ENCODE results near the gene FARS2. TPM values are rescaled to one million over a fixed set of nuclear protein-coding genes. Genes with fewer than 3 reads are reported as not detected.

FARS2 gene
- polyA plus RNA-seq, 1 of the 3 experiments (the other 2 are of a cell fraction), result 12.5 TPM

- peaks cover 13 to 23% of the 10 kb centered on the region in 2 experiments for H3K36me3 ChIP-seq (replicated peaks in 1 of 2; ENCODE audit: control insufficient read depth in 1 of 2, insufficient read depth in 2 of 2, low read length in 1 of 2)
- no peak overlapping the region for H3K4me3 ChIP-seq (ENCODE audit: low read depth in 2 of 2, low read length in 1 of 2)
- WGBS (ENCODE audit: low lambda C conversion rate), result 100% methylated on average over 2 of the region's 2 CpGs
- DNase-seq, result no peak
- H3K9me2 ChIP-seq, result no peaks in the 10 kb centered on the region
- no peaks in the 10 kb centered on the region for H3K9me3 ChIP-seq
- peaks cover 7% of the 10 kb centered on the region for H3F3A ChIP-seq (replicated peaks; ENCODE audit: insufficient read depth)
- no peaks in the 10 kb centered on the region for H4K20me1 ChIP-seq (ENCODE audit: insufficient read depth)
- no peak overlapping the region for H3K9ac ChIP-seq
- POLR2A ChIA-PET, result no interaction called here
- H2AFZ ChIP-seq (ENCODE audit: low read depth), result no peak overlapping the region
- H3K27ac ChIP-seq (ENCODE audit: low read depth in 2 of 2, low read length in 1 of 2), result no peak overlapping the region
- H3K79me2 ChIP-seq (ENCODE audit: insufficient read depth), result no peaks in the 10 kb centered on the region
- H3K4me2 ChIP-seq, result no peak overlapping the region
- H3K4me1 ChIP-seq (ENCODE audit: control insufficient read depth in 1 of 2, insufficient read depth in 2 of 2, low read depth in 1 of 2, low read length in 1 of 2), result peaks cover 9 to 10% of the 10 kb centered on the region in 2 experiments; a peak in 3 of 4 replicates
- H3K27me3 ChIP-seq (ENCODE audit: insufficient read depth), result no peaks in the 10 kb centered on the region
- TF ChIP-seq USF1 (IDR thresholded peaks at IDR 0.05; ENCODE audit: borderline replicate concordance, low read depth), result no peak
- CTCF ChIA-PET, result interaction anchor here (0.8 to 0.9 kb wide), 2 partner anchors 9 to 163 kb away, joined by 3 to 5 read pairs; no protein-coding TSS in a partner anchor
Measured at GRCh38 chr6:5217356-5217755, 44.0 kb upstream of the FARS2 start.

GRCh38 chr6:5219011-5219691, 42.2 kb upstream of the FARS2 start:
- H3K4me1 ChIP-seq (ENCODE audit: control insufficient read depth in 1 of 2, insufficient read depth in 2 of 2, low read depth in 1 of 2, low read length in 1 of 2), result peaks cover 6 to 9% of the 10 kb centered on the region in 2 experiments; a peak in 3 of 4 replicates
- POLR2A ChIA-PET, result no interaction called here
- no peaks in the 10 kb centered on the region for H3K9me3 ChIP-seq
- CTCF ChIA-PET, result interaction anchor here (0.9 to 2.4 kb wide), 2 partner anchors 12 to 75 kb away, joined by 3 to 9 read pairs; no protein-coding TSS in a partner anchor
- no peak overlapping the region for H3K9ac ChIP-seq
- H3K27me3 ChIP-seq (ENCODE audit: insufficient read depth), result no peaks in the 10 kb centered on the region
- H3K36me3 ChIP-seq (replicated peaks in 1 of 2; ENCODE audit: control insufficient read depth in 1 of 2, insufficient read depth in 2 of 2, low read length in 1 of 2), result peaks cover 9 to 10% of the 10 kb centered on the region in 2 experiments
- H3K4me3 ChIP-seq (ENCODE audit: low read depth in 2 of 2, low read length in 1 of 2), result no peak overlapping the region
- 96% methylated on average over 5 of the region's 5 CpGs for WGBS (ENCODE audit: low lambda C conversion rate)
- H3F3A ChIP-seq (replicated peaks; ENCODE audit: insufficient read depth), result peaks cover 7% of the 10 kb centered on the region
- H2AFZ ChIP-seq (ENCODE audit: low read depth), result no peak overlapping the region
- TF ChIP-seq MEF2A (IDR thresholded peaks at IDR 0.05; ENCODE audit: borderline replicate concordance, low read depth) (no peak), TEAD4 (IDR thresholded peaks at IDR 0.05; ENCODE audit: borderline replicate concordance, insufficient read depth) (no peak), REST (IDR thresholded peaks at IDR 0.05; ENCODE audit: low read depth, low read length) (no peak), EZH2phosphoT487 (IDR thresholded peaks at IDR 0.05; ENCODE audit: borderline replicate concordance, low read depth) (no peak), ZBTB33 (IDR thresholded peaks at IDR 0.05; ENCODE audit: borderline replicate concordance, low read depth) (no peak), POLR2AphosphoS5 (IDR thresholded peaks at IDR 0.05; ENCODE audit: low read depth, low read length) (no peak), EP300 (IDR thresholded peaks at IDR 0.05; ENCODE audit: borderline replicate concordance in 1 of 2, low read depth in 1 of 2, low read length in 1 of 2) (no peak), GATA2 (CRISPR knock-in tag; IDR thresholded peaks at IDR 0.05) (no peak), FOSL2 (IDR thresholded peaks at IDR 0.05; ENCODE audit: borderline replicate concordance, low read depth) (no peak), MXI1 (IDR thresholded peaks at IDR 0.05; ENCODE audit: low read depth, low read length) (no peak), CHD2 (IDR thresholded peaks at IDR 0.05; ENCODE audit: low read length, partially characterized antibody) (no peak), JUND (IDR thresholded peaks at IDR 0.05) (no peak), TAF1 (IDR thresholded peaks at IDR 0.05; ENCODE audit: borderline replicate concordance, low read depth, low read length) (no peak)
- H3K9me2 ChIP-seq, result no peaks in the 10 kb centered on the region
- DNase-seq, result no peak
- H4K20me1 ChIP-seq (ENCODE audit: insufficient read depth), result no peaks in the 10 kb centered on the region
- no peaks in the 10 kb centered on the region for H3K79me2 ChIP-seq (ENCODE audit: insufficient read depth)
- no peak overlapping the region for H3K4me2 ChIP-seq
- H3K27ac ChIP-seq (ENCODE audit: low read depth in 2 of 2, low read length in 1 of 2), result no peak overlapping the region
